ENCODE results near the gene MRGPRF.

- TF ChIP-seq CTCF (IDR thresholded peaks at IDR 0.05; ENCODE audit: low read length) (no peak), EZH2 (optimal IDR thresholded peaks at IDR 0.05; ENCODE audit: low read depth, low read length) (no peak), EZH2phosphoT487 (IDR thresholded peaks at IDR 0.05; ENCODE audit: low read length) (no peak)
Measured at GRCh38 chr11:69011624-69012091, 1.4 kb downstream of the MRGPRF start.

Data from MM.1S (cell line).